HepG2 (cell line): ENCODE results near the gene JMJD8. TPM values are rescaled to one million over a fixed set of nuclear protein-coding genes. Genes with fewer than 3 reads are reported as not detected.
A peak's percentile ranks its signal among the peaks of the same experiment; 100 is the strongest.

Experiments
- ELF4 ChIP-seq: sonication (generic); formaldehyde crosslinking; IDR thresholded peaks from 2 replicates; pipeline ENCODE4 v1.5.0; 2020; ENCODE audit warnings: missing genetic modification reagents, mild to moderate bottlenecking, moderate library complexity, borderline replicate concordance
- ISL2 ChIP-seq: sonication (generic); formaldehyde crosslinking; IDR thresholded peaks from 2 replicates; pipeline ENCODE4 v1.5.0; 2020; ENCODE audit warnings: missing genetic modification reagents
- ONECUT2 ChIP-seq: sonication (generic); formaldehyde crosslinking; IDR thresholded peaks from 2 replicates; pipeline ENCODE4 v1.4.0; 2020; ENCODE audit warnings: missing genetic modification reagents
- PTBP1 ChIP-seq: fragments of 200-400 bp; formaldehyde crosslinking; IDR thresholded peaks from 2 replicates; pipeline ENCODE4 v1.6.1; 2018; ENCODE audit warnings: low read length, low read depth; ENCODE audit not compliant: poor library complexity, severe bottlenecking
- SUZ12 ChIP-seq: fragments of 150-350 bp; IDR thresholded peaks from 2 replicates; pipeline ENCODE4 v1.6.1; 2014; ENCODE audit warnings: low read depth, low read length
- ZBTB8A ChIP-seq: sonication (generic); formaldehyde crosslinking; IDR thresholded peaks from 2 replicates; pipeline ENCODE4 v1.4.0; 2020; ENCODE audit warnings: mild to moderate bottlenecking, low read depth, missing genetic modification reagents, borderline replicate concordance
- ZC3H13 ChIP-seq: sonication (generic); formaldehyde crosslinking; IDR thresholded peaks from 2 replicates; pipeline ENCODE4 v1.8.1; 2023; ENCODE audit warnings: mild to moderate bottlenecking, missing genetic modification reagents, moderate library complexity
- ZMYM3 ChIP-seq: sonication (generic); formaldehyde crosslinking; IDR thresholded peaks from 2 replicates; pipeline ENCODE4 v1.5.1; 2020; ENCODE audit warnings: mild to moderate bottlenecking, missing genetic modification reagents
- ZNF350 ChIP-seq: sonication (generic); formaldehyde crosslinking; IDR thresholded peaks from 2 replicates; pipeline ENCODE4 v1.4.0; 2020; ENCODE audit warnings: mild to moderate bottlenecking, low read depth, missing genetic modification reagents, borderline replicate concordance
- ZNF567 ChIP-seq: sonication (generic); formaldehyde crosslinking; IDR thresholded peaks from 2 replicates; pipeline ENCODE4 v1.8.1; 2023; ENCODE audit warnings: mild to moderate bottlenecking, missing genetic modification reagents, borderline replicate concordance
- ZNF792 ChIP-seq: IDR thresholded peaks from 2 replicates; pipeline ENCODE4 v1.6.1; 2016
- polyA plus RNA-seq, 8 experiments: library from polyadenylated mRNA; depleted of rRNA in 3 of 8; stranded (reverse) in 7 of 8; unstranded in 1 of 8; fragments of >200 nt; fragmentation: Illumina TruSeq in 4 of 8; extraction: Trizol in 4 of 8; gene quantifications; 2 replicates each; pipeline versions ENCODE4 v1.2.1 to v1.2.3, GENCODE V29; 2011 to 2016; ENCODE audit warnings: low read depth in 4 of 8, missing spikeins in 1 of 8, mixed read lengths in 1 of 8; ENCODE audit not compliant: insufficient read depth in 1 of 8
- total RNA-seq, 5 experiments: library from RNA; depleted of rRNA; stranded (reverse); fragments of >200 nt; fragmentation: Illumina TruSeq; extraction: Trizol; gene quantifications; 2 replicates each; pipeline ENCODE4 v1.2.3, GENCODE V29; 2016; ENCODE audit warnings: low read depth in 1 of 5
- TF ChIP-seq, protein P1 (sequence below): sonication (generic); formaldehyde crosslinking; IDR thresholded peaks from 2 replicates; pipeline ENCODE4 v1.4.0; 2020; ENCODE audit warnings: mild to moderate bottlenecking, missing genetic modification reagents
- TF ChIP-seq, protein P2 (sequence below): sonication (generic); formaldehyde crosslinking; IDR thresholded peaks from 2 replicates; pipeline ENCODE4 v1.4.0; 2020; ENCODE audit warnings: mild to moderate bottlenecking, missing genetic modification reagents
- TF ChIP-seq, protein P3 (sequence below): IDR thresholded peaks from 2 replicates; pipeline ENCODE4 v1.6.1; 2018; ENCODE audit warnings: missing genetic modification reagents
- TF ChIP-seq, protein P4 (sequence below): sonication (generic); formaldehyde crosslinking; conservative IDR thresholded peaks from 2 replicates; pipeline ENCODE4 v1.4.0; 2020; ENCODE audit warnings: missing genetic modification reagents
- TF ChIP-seq, protein P5 (sequence below): sonication (generic); formaldehyde crosslinking; IDR thresholded peaks from 2 replicates; pipeline ENCODE4 v1.4.0; 2020; ENCODE audit warnings: mild to moderate bottlenecking, missing genetic modification reagents

The JMJD8 gene
- total and polyA plus RNA-seq, 2 of the 13 experiments (the other 11 are each of a cell fraction or from before 2014, with no cell fraction given) = 2.6 to 11.8 TPM

DNA sequence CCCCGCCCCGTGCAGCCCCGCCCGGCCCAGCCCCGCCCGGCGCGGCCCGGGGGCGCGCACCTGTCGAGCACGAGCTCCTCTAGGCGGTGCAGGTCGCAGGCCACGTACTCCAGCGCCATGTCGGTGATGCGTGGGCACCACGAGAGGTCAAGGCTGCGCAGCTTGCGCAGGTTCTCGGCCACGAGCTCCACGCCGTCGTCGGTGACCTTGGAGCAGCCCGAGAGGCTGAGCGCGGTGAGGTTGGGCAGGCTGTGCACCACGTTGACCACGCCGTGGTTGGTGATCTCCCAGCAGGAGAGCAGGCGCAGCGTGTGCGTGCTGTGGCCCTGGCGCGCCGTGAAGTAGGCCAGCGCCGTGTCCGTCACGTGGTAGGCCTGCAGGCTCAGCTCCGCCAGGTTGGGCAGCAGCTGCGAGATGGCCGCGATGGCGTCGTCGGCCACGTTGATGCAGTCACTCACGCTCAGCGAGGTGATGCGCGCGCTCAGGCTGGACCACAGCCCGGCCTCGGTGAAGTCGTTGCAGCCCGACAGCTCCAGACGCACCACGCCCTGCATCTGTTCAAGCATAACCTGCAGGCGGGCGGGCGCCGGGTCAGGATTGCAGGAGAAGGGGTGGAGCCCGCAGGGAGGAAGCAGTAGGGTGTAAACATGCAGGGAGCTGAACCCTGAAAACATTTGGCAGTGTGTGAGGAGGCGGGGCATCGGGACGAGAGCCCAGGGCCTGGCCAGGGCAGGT lies 11.4 kb upstream of the JMJD8 start (continued):
- TF ChIP-seq, protein P1, sequence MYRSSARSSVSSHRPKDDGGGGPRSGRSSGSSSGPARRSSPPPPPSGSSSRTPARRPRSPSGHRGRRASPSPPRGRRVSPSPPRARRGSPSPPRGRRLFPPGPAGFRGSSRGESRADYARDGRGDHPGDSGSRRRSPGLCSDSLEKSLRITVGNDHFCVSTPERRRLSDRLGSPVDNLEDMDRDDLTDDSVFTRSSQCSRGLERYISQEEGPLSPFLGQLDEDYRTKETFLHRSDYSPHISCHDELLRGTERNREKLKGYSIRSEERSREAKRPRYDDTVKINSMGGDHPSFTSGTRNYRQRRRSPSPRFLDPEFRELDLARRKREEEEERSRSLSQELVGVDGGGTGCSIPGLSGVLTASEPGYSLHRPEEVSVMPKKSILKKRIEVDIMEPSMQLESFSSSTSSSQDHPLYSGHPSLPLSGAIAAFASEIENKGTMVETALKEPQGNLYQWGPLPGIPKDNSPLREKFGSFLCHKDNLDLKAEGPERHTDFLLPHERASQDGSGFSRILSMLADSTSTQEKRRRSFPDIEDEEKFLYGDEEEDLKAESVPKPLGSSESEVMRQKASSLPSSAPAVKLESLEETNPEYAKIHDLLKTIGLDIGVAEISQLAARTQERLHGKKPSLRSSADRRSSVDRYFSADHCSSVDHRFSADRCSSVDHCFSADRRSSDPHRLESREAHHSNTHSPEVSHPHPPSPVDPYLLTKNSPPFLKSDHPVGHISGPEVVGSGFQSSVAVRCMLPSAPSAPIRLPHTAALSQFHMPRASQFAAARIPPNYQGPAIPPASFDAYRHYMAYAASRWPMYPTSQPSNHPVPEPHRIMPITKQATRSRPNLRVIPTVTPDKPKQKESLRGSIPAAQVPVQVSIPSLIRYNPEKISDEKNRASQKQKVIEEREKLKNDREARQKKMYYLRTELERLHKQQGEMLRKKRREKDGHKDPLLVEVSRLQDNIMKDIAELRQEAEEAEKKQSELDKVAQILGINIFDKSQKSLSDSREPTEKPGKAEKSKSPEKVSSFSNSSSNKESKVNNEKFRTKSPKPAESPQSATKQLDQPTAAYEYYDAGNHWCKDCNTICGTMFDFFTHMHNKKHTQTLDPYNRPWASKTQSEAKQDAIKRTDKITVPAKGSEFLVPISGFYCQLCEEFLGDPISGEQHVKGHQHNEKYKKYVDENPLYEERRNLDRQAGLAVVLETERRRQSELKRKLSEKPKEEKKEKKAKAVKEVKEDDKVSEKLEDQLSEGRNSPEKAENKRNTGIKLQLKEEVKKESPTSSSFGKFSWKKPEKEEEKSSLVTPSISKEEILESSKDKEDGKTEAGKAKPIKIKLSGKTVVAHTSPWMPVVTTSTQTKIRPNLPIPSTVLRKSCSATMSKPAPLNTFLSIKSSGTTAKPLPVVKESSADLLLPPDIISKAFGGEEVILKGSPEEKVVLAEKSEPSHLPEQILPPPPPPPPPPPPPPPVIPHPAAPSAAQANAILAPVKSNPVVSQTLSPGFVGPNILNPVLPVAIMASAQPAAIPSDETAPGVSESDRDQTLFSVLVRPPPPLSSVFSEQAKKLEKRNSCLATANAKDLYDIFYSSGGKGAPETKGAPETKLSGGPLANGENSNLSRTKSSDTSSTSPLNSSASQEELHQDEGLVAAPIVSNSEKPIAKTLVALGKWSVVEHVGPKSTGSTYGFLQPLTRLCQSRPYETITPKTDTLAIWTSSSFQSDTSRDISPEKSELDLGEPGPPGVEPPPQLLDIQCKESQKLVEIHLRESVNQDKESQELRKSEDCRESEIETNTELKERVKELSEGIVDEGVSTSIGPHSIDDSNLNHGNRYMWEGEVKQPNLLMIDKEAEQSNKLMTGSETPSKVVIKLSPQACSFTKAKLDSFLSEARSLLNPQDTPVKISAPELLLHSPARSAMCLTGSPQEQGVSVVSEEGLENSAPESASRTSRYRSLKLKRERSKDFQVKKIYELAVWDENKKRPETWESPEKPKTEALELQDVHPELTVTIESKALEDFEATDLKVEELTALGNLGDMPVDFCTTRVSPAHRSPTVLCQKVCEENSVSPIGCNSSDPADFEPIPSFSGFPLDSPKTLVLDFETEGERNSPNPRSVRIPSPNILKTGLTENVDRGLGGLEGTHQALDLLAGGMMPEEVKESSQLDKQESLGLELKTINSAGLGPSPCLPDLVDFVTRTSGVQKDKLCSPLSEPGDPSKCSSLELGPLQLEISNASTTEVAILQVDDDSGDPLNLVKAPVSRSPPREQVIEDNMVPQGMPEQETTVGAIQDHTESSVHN (CRISPR knock-in tag) = no peak
- no peak for TF ChIP-seq SUZ12
- TF ChIP-seq ZNF350 = peak; percentile 64
- TF ChIP-seq, protein P2, sequence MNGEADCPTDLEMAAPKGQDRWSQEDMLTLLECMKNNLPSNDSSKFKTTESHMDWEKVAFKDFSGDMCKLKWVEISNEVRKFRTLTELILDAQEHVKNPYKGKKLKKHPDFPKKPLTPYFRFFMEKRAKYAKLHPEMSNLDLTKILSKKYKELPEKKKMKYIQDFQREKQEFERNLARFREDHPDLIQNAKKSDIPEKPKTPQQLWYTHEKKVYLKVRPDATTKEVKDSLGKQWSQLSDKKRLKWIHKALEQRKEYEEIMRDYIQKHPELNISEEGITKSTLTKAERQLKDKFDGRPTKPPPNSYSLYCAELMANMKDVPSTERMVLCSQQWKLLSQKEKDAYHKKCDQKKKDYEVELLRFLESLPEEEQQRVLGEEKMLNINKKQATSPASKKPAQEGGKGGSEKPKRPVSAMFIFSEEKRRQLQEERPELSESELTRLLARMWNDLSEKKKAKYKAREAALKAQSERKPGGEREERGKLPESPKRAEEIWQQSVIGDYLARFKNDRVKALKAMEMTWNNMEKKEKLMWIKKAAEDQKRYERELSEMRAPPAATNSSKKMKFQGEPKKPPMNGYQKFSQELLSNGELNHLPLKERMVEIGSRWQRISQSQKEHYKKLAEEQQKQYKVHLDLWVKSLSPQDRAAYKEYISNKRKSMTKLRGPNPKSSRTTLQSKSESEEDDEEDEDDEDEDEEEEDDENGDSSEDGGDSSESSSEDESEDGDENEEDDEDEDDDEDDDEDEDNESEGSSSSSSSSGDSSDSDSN = peak; percentile 74
- TF ChIP-seq, protein P3, sequence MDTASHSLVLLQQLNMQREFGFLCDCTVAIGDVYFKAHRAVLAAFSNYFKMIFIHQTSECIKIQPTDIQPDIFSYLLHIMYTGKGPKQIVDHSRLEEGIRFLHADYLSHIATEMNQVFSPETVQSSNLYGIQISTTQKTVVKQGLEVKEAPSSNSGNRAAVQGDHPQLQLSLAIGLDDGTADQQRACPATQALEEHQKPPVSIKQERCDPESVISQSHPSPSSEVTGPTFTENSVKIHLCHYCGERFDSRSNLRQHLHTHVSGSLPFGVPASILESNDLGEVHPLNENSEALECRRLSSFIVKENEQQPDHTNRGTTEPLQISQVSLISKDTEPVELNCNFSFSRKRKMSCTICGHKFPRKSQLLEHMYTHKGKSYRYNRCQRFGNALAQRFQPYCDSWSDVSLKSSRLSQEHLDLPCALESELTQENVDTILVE (CRISPR knock-in tag) = 0 out of 2 replicates have a peak, but pooled peaks have one; percentile 24
- TF ChIP-seq ZNF567 (CRISPR knock-in tag) = 0 out of 2 replicates have a peak, but pooled peaks have one; percentile 18
- TF ChIP-seq, protein P4, sequence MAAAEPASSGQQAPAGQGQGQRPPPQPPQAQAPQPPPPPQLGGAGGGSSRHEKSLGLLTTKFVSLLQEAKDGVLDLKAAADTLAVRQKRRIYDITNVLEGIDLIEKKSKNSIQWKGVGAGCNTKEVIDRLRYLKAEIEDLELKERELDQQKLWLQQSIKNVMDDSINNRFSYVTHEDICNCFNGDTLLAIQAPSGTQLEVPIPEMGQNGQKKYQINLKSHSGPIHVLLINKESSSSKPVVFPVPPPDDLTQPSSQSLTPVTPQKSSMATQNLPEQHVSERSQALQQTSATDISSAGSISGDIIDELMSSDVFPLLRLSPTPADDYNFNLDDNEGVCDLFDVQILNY (CRISPR knock-in tag) = no peak
- no peak for TF ChIP-seq PTBP1
- TF ChIP-seq, protein P5, sequence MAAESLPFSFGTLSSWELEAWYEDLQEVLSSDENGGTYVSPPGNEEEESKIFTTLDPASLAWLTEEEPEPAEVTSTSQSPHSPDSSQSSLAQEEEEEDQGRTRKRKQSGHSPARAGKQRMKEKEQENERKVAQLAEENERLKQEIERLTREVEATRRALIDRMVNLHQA (CRISPR knock-in tag) = no peak
- no peak for TF ChIP-seq ZNF792 (CRISPR knock-in tag)
- TF ChIP-seq ISL2 (CRISPR knock-in tag) = no peak
- TF ChIP-seq ZMYM3 (CRISPR knock-in tag) = no peak
- TF ChIP-seq ONECUT2 (CRISPR knock-in tag) = no peak
- TF ChIP-seq ELF4 (CRISPR knock-in tag) = no peak
- peak; percentile 84; the same call in 1 of the 2 replicates for TF ChIP-seq ZC3H13 (CRISPR knock-in tag)
- no peak for TF ChIP-seq ZBTB8A
